ENCODE measurements around the gene MBNL2. TPM values are rescaled to one million over a fixed set of nuclear protein-coding genes. Genes with fewer than 3 reads are reported as not detected.
A peak's percentile ranks its signal among the peaks of the same experiment; 100 is the strongest.

MBNL2 gene
- total and polyA plus RNA-seq, 2 of the 13 experiments (the other 11 are each of a cell fraction or from before 2014, with no cell fraction given): 30.8 to 59.0 TPM

DNA sequence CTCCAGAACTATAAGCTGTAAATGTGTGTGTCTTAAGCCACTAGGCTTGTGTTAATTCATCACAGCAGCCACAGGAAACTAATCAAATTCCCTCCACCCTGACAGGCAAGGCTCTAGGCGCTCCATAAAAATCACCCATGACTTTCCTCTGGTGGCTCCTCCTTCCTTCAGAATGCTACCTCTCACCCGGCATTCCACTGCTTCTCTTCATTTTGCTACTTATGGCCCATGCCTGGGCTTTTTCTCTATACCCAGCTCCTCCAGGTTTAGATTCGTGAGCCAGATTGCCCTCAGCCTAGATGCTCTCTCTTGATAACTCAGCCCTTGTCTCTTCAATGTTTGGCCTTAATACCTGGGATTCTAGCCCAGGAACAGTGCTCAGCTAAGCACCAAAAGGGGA is 36.4 kb upstream of the MBNL2 start (continued):
- TF ChIP-seq, protein P1, sequence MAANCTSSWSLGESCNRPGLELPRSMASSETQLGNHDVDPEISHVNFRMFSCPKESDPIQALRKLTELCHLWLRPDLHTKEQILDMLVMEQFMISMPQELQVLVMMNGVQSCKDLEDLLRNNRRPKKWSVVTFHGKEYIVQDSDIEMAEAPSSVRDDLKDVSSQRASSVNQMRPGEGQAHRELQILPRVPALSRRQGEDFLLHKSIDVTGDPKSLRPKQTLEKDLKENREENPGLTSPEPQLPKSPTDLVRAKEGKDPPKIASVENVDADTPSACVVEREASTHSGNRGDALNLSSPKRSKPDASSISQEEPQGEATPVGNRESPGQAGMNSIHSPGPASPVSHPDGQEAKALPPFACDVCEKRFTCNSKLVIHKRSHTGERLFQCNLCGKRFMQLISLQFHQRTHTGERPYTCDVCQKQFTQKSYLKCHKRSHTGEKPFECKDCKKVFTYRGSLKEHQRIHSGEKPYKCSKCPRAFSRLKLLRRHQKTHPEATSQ (CRISPR knock-in tag; IDR thresholded peaks at IDR 0.05; ENCODE audit: borderline replicate concordance): no peak
- TF ChIP-seq HMGA1 (CRISPR knock-in tag; conservative IDR thresholded peaks at IDR 0.05): no peak

DNA sequence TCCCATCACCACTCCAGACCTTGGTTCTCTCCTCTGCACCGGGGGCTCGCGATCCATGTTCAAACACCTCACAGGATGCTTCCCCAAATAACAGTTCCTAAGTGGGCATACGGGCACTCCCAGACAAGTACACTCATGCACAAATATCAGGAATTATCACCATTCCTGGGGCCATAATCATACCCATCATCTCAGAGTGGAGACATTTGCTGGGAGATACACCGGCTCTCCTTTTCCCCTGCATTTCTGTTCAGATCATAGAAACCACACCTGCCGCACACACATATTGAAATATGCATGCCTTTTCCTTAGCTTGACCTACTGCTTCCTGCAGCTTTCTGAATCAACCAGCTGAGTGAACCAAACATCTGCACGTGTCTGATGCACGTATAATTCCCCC is 33.9 kb upstream of the MBNL2 start:
- BruUV-seq (replicated peaks): no TSS peak
- ChIA-PET CTCF (ENCODE audit: low intra/inter-chr PET ratio, low total read pairs) (no interaction called here), POLR2A (no interaction called here)
- in situ Hi-C loops (cut with HindIII; ENCODE audit: extremely low pct_ligation_motif_present, low pct_unique_long_range_greater_than_20kb) (no loop called here), intact Hi-C loops (cut with micrococcal nuclease; ENCODE audit: unreplicated experiment) (no loop called here)
- DNase-seq (ENCODE audit: low spot score) (no peak), ATAC-seq (no peak), FAIRE-seq (no peak)
- Histone ChIP-seq H3K9ac (ENCODE audit: insufficient read depth, low read depth, low read length) (no peak overlapping the region), H2AFZ (ENCODE audit: low read length) (no peak overlapping the region), H3K27ac (ENCODE audit: extremely low read length, insufficient read depth, low read length) (no peak overlapping the region), H3K4me2 (ENCODE audit: low read depth, low read length) (no peak overlapping the region), H3K27me3 (ENCODE audit: control insufficient read depth in 1 of 2, insufficient read depth in 2 of 2, low read length in 2 of 2) (peaks cover 0 to 6% of the 10 kb centered on the region in 2 experiments; a peak in 2 of 5 replicates), H3K4me3 (replicated peaks in 1 of 3; ENCODE audit: insufficient read depth in 1 of 3, low read depth in 2 of 3, low read length in 3 of 3) (no peak overlapping the region), H3K36me3 (replicated peaks in 1 of 2; ENCODE audit: control insufficient read depth in 1 of 2, insufficient read depth in 2 of 2, low read length in 2 of 2) (no peaks in the 10 kb centered on the region), H4K20me1 (ENCODE audit: insufficient read depth, low read length) (no peaks in the 10 kb centered on the region), H3K9me3 (ENCODE audit: low read length) (no peaks in the 10 kb centered on the region), H3K4me1 (ENCODE audit: insufficient read depth, low read length) (no peaks in the 10 kb centered on the region), H3K79me2 (ENCODE audit: insufficient read depth, low read length) (no peaks in the 10 kb centered on the region)
- TF ChIP-seq, protein P2, sequence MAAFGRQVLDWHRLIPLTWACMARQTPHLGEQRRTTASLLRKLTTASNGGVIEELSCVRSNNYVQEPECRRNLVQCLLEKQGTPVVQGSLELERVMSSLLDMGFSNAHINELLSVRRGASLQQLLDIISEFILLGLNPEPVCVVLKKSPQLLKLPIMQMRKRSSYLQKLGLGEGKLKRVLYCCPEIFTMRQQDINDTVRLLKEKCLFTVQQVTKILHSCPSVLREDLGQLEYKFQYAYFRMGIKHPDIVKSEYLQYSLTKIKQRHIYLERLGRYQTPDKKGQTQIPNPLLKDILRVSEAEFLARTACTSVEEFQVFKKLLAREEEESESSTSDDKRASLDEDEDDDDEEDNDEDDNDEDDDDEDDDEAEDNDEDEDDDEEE (CRISPR knock-in tag; IDR thresholded peaks at IDR 0.05): no peak
- TF ChIP-seq, protein P3, sequence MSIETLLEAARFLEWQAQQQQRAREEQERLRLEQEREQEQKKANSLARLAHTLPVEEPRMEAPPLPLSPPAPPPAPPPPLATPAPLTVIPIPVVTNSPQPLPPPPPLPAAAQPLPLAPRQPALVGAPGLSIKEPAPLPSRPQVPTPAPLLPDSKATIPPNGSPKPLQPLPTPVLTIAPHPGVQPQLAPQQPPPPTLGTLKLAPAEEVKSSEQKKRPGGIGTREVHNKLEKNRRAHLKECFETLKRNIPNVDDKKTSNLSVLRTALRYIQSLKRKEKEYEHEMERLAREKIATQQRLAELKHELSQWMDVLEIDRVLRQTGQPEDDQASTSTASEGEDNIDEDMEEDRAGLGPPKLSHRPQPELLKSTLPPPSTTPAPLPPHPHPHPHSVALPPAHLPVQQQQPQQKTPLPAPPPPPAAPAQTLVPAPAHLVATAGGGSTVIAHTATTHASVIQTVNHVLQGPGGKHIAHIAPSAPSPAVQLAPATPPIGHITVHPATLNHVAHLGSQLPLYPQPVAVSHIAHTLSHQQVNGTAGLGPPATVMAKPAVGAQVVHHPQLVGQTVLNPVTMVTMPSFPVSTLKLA (IDR thresholded peaks at IDR 0.05): peak; percentile 76
- WGBS (ENCODE audit: low lambda C conversion rate): 47% methylated on average over 6 of the region's 8 CpGs
